Glutamatergic neuron (in vitro differentiated cells): ENCODE measurements around the gene ASIC2. TPM values are rescaled to one million over a fixed set of nuclear protein-coding genes. Genes with fewer than 3 reads are reported as not detected.

Experiments used
- DNase-seq: peaks from one replicate; pipeline ENCODE4 v3.0.0; 2022
- H3K27ac Mint-ChIP-seq: one replicate; pipeline ENCODE4 v1.8.0; 2020; ENCODE audit warnings: mild to moderate bottlenecking, mixed read lengths, inconsistent platforms; ENCODE audit not compliant: unreplicated experiment
- H3K27me3 Mint-ChIP-seq: one replicate; pipeline ENCODE4 v1.8.0; 2020; ENCODE audit warnings: mild to moderate bottlenecking, moderate library complexity, mixed read lengths, inconsistent platforms; ENCODE audit not compliant: unreplicated experiment
- H3K36me3 Mint-ChIP-seq: one replicate; pipeline ENCODE4 v1.8.0; 2020; ENCODE audit warnings: mild to moderate bottlenecking, mixed read lengths, inconsistent platforms; ENCODE audit not compliant: unreplicated experiment
- H3K4me1 Mint-ChIP-seq: one replicate; pipeline ENCODE4 v1.8.0; 2020; ENCODE audit warnings: mild to moderate bottlenecking, low read depth, mixed read lengths, inconsistent platforms; ENCODE audit not compliant: unreplicated experiment
- H3K4me3 Mint-ChIP-seq: one replicate; pipeline ENCODE4 v1.8.0; 2020; ENCODE audit warnings: mild to moderate bottlenecking, mixed read lengths, inconsistent platforms; ENCODE audit not compliant: unreplicated experiment
- H3K9me3 Mint-ChIP-seq: one replicate; pipeline ENCODE4 v1.8.0; 2020; ENCODE audit warnings: mild to moderate bottlenecking, moderate library complexity, mixed read lengths, inconsistent platforms; ENCODE audit not compliant: unreplicated experiment
- CTCF ChIP-seq: fragments of 200-600 bp; sonication (generic); IDR thresholded peaks from one replicate; pipeline ENCODE4 v1.5.0; 2021; ENCODE audit not compliant: partially characterized antibody, unreplicated experiment
- total RNA-seq: library from RNA; stranded (reverse); fragmentation: NEBNext Ultra II Directional; extraction: Animal tissue kit (Norgen Biotek cat#: 25700); gene quantifications from one replicate; pipeline ENCODE4 v1.2.1, GENCODE V29; 2021; ENCODE audit not compliant: unreplicated experiment

The ASIC2 gene
- total RNA-seq, 1 donor from 2014 or later = 0.74 TPM

- peak; percentile 31 for DNase-seq
- H3K4me3 Mint-ChIP-seq = no peak overlapping the region
- H3K36me3 Mint-ChIP-seq = no peaks in the 10 kb centered on the region
- H3K4me1 Mint-ChIP-seq = peaks cover 11% of the 10 kb centered on the region
- no peaks in the 10 kb centered on the region for H3K9me3 Mint-ChIP-seq
- peak; percentile 38 for TF ChIP-seq CTCF
- no peak overlapping the region for H3K27ac Mint-ChIP-seq
- H3K27me3 Mint-ChIP-seq = peaks cover 4% of the 10 kb centered on the region
These were observed 92.5 kb downstream of the ASIC2 start for GRCh38 chr17:33200587-33200986.

- Mint-ChIP-seq H3K4me3 (no peak overlapping the region), H3K27me3 (peaks cover 4% of the 10 kb centered on the region), H3K27ac (no peak overlapping the region), H3K9me3 (no peaks in the 10 kb centered on the region), H3K36me3 (no peaks in the 10 kb centered on the region), H3K4me1 (peaks cover 11% of the 10 kb centered on the region)
- TF ChIP-seq CTCF = no peak
- no peak for DNase-seq
These were observed 93.3 kb downstream of the ASIC2 start for GRCh38 chr17:33199571-33200510.

GRCh38 chr17:33198954-33199353 lies 94.1 kb downstream of the ASIC2 start:
- TF ChIP-seq CTCF = no peak
- Mint-ChIP-seq H3K4me3 (no peak overlapping the region), H3K27ac (no peak overlapping the region), H3K27me3 (peaks cover 4% of the 10 kb centered on the region), H3K36me3 (no peaks in the 10 kb centered on the region), H3K4me1 (peaks cover 11% of the 10 kb centered on the region), H3K9me3 (no peaks in the 10 kb centered on the region)
- DNase-seq = no peak

GRCh38 chr17:33197342-33197741 lies 95.8 kb downstream of the ASIC2 start:
- no peak overlapping the region for H3K4me3 Mint-ChIP-seq
- no peak overlapping the region for H3K27ac Mint-ChIP-seq
- no peaks in the 10 kb centered on the region for H3K9me3 Mint-ChIP-seq
- no peak for DNase-seq
- TF ChIP-seq CTCF = no peak
- H3K27me3 Mint-ChIP-seq = peaks cover 6% of the 10 kb centered on the region
- H3K4me1 Mint-ChIP-seq = peaks cover 5% of the 10 kb centered on the region
- H3K36me3 Mint-ChIP-seq = no peaks in the 10 kb centered on the region

- H3K4me1 Mint-ChIP-seq = peaks cover under 1% of the 10 kb centered on the region
- peaks cover 6% of the 10 kb centered on the region for H3K27me3 Mint-ChIP-seq
- no peak overlapping the region for H3K27ac Mint-ChIP-seq
- H3K4me3 Mint-ChIP-seq = no peak overlapping the region
- no peak for TF ChIP-seq CTCF
- no peaks in the 10 kb centered on the region for H3K9me3 Mint-ChIP-seq
- no peak for DNase-seq
- H3K36me3 Mint-ChIP-seq = no peaks in the 10 kb centered on the region
These were observed 96.2 kb downstream of the ASIC2 start for GRCh38 chr17:33196883-33197282.
